GM21717 (cell line): ENCODE results near the gene DNAJB11.
"Not testable (repeated sequence)": the region's sequence is repeated elsewhere in the genome, so short reads cannot be mapped to it uniquely, and the experiment has no call there.

Experiments
- ATAC-seq: cut with Tn5 transposase; IDR thresholded peaks from one replicate; pipeline ENCODE4 v1.9.1; 2021; ENCODE audit warnings: mild to moderate bottlenecking, moderate library complexity; ENCODE audit not compliant: unreplicated experiment

Gene DNAJB11

DNA sequence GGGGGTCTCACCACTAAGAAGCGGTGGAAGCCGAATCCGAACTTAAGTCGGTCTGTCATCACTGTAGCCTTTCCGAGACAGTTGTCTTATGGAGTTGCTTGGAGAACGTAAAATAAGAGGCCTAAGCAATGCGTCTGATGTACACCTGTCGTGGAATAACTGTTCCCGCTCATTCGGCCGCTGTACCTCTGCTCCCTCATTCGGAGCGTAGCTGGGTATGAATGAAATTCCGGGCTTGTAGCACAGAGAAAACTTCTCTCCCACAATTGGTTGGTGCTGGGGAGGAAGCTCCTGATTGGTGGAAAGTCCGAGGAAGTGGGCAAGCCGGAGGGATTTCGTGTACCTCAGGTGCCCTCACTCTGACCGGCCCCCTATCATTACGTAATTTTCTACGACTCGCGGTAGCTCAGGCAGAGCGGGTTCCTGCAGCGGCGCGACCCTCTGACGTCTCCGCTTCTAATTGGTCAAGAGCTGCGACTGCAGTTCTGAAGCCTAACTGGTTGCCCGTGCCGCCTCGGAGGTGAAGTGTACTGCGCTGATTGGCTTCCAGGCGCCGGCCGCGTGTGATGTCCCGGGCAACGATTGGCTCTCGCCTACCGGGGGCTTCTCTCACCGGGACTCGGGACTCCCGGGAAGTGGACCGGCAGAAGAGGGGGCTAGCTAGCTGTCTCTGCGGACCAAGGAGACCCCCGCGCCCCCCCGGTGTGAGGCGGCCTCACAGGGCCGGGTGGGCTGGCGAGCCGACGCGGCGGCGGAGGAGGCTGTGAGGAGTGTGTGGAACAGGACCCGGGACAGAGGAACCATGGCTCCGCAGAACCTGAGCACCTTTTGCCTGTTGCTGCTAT is at the start of gene DNAJB11:
Gene DNAJB11 (plus strand): TSS at position 625 of the 845 bp plus-strand sequence. CDS start 178 bp downstream, at position 803.
- peak; percentile 80 for ATAC-seq

DNA sequence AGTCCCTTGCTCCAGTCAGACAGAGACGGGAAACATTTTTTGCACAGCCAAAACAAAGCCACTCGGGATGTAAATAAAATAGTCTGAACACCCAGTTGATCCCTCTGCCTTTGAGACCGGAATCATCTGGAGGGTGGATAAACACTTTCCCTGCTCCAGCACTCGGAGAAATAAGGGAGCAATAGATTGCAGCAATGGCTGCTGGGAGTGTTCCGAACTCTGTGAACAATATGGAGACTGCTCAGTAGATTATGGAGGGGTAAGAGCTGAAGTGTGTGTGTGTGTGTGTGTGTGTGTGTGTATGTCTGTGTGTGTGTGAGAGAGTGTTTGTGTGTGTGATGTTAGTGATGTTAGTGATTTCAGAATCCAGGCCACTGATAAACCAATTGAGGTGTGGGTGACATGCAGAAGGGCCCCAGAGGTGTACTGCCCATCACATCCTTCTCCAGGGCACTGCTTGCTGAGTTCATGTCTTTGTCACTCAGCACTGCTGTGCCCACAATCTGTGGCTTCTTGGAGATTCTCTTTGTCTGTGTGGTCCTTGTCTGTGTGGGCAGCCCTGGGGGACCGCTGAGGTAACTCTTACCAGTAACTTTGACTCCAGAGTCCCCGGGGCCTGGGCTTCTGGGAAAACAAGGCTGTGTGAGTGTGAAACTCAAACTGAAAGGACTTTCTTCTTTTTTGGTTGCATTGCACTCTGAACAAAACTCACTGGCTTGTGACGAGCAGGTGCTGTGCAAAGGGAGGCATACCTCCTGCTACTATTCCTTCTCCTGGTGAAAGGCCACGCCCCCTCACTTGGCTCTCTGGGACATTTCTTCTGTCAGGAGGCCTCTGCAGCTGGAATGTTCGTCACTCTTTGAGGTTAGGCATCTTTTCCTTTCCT is 49.3 kb upstream of the DNAJB11 start:
- ATAC-seq: peak; percentile 59

DNA sequence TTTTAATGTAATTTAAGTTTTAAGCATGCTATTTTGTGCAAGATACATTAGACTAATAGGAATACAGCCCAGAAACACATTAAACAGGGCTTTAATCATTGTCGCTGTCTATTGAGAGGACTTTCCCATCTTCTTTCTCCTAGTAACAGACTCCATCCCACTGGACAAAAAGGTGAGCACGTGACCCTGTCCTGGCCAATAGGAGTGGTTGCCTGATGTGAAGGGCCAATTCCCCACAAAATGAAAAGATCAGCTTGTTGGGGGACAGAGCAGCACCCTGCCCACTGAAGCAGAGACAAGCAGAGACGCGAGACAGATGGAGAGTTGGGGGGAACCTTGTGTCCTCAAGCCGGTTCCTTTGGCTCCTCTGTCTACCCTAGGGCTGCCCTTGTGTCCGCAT is 47.5 kb upstream of the DNAJB11 start:
- ATAC-seq: no peak

DNA sequence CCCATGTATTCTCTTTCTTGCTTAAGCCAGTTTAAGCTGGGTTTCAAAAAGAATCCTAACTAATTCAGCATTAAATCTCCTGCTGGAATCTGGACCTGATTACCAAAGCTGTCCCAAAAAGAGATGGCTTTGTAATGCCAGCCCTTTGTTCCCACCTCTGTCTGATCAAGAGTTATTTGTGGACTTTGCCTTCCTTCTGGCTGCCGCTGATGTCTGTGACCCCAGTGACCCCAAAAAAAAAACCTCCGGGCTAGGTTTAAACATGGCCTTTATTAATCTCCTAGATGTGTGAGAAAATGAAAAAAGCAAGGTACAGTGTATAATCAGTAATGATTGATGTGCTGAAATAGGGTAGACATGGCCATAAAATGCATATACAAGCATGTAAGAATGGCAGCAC is 47.1 kb upstream of the DNAJB11 start:
- ATAC-seq: no peak

- no peak for ATAC-seq
Measured at GRCh38 chr3:186524616-186525015, 45.9 kb upstream of the DNAJB11 start.

DNA sequence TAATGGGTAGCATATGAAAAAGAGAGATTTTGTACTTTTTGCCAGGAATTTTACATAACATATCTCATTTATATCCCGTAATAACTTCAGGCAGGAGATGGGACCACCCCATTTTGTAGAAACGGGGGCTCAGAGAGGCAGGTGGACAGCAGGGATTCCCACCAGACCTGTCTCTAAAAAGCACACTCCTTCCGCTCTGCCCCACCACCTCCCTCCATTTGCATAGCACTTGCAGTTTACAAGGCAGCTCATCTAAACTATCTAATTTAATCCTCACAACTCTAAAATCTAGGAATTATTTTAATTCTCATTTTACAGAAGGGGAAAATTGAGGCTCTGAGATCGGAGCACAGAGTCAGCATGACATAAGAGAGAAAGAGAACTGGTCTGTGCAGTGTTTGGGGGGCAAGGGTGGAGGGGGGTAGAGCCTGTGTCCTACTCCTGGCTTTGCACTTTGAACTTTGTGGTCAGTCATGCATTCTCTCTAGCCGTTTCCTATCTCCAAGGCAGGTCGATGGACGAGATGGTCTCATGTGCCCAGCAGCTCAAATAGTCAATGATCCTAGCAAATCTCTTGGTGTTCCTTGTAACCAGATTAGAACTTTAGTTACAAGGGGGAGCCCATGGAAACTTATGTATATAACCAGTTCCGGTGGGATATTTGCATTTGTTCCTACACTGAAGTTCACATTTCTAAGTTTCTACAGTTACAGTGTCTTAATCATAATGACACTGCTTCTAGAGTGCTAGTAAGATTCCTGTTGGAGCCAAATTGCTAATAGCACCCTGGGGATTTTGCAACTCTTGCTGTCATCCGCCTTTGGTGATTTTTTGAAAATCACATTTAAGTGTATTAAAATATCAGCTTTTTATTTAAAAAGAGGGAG is 44.9 kb upstream of the DNAJB11 start:
- ATAC-seq: peak; percentile 25

DNA sequence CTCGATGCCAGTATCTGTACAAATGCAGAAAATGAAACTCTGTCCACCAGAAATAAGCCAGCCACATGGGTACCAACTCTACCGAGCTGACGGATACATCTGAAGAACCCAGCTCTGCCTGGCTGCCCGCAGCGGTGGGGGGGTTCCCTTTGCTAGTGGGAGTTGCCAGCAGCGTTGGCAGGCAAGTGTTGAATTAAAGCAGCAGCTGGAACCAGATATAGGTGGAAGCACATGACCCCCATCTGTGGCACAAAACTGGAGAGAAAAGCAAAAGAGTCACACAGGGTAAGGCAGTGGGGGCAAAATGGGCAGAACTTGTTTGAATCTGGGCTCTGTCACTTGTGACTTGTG is 44.3 kb upstream of the DNAJB11 start:
- ATAC-seq: peak; percentile 34

DNA sequence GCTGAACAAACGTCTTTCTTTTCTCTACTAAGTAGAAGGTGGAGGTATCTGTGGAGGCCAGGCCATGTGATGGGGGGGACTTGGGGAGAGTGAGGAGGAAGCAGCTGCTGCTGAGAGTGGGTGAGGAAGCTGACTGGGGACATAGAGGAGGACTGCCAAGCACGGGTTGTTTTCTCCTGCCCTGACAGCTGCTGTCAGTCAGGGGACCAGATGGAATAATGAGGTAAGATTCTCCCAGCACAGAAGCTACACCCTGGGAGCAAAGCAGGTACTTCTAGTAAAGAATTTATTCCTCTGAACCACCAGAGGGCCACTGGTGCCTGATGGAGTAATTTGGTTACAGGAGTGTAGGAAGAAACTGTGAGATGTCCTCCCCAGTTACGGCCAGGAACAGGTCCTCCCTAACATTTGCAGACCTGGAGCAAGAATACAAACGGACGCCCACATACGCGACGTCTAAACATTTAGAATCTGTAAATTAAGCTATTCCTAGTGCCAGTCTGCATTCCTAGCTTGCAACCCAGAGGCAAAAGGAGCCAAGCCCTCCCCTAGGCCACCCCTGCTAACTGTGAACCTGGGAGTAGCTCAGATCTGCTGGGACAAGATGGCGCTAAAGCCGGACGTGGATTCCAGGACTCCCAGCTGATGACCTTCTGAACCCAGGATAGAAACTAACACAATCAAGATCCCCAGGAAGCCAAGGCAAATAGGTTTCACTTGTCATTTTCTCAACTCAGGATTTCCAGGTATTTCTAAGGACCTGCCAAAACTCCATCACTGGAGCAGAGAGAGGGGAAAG is 41.1 kb upstream of the DNAJB11 start:
- no peak for ATAC-seq

- ATAC-seq: no peak
Measured at GRCh38 chr3:186530415-186530814, 40.1 kb upstream of the DNAJB11 start.

DNA sequence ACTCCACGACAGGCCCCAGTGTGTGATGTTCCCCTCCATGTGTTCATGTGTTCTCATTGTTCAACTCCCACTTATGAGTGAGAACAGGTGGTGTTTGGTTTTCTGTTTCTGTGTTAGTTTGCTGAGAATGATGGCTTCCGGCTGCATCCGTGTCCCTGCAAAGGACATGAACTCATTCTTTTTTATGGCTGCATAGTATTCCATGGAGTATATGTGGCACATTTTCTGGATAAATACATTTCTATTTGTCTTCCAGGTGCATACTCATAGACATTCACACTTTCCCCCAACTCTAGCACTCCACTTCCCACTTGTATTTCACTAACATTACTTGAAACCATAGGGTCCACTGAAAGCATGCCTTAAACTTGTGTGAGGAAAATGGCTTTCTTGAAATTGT is 38.8 kb upstream of the DNAJB11 start:
- not testable (repeated sequence) for ATAC-seq

- peak; percentile 51 for ATAC-seq
Measured at GRCh38 chr3:186532598-186533072, 37.9 kb upstream of the DNAJB11 start.

GRCh38 chr3:186534113-186534669 is 36.3 kb upstream of the DNAJB11 start:
- peak; percentile 78 for ATAC-seq

DNA sequence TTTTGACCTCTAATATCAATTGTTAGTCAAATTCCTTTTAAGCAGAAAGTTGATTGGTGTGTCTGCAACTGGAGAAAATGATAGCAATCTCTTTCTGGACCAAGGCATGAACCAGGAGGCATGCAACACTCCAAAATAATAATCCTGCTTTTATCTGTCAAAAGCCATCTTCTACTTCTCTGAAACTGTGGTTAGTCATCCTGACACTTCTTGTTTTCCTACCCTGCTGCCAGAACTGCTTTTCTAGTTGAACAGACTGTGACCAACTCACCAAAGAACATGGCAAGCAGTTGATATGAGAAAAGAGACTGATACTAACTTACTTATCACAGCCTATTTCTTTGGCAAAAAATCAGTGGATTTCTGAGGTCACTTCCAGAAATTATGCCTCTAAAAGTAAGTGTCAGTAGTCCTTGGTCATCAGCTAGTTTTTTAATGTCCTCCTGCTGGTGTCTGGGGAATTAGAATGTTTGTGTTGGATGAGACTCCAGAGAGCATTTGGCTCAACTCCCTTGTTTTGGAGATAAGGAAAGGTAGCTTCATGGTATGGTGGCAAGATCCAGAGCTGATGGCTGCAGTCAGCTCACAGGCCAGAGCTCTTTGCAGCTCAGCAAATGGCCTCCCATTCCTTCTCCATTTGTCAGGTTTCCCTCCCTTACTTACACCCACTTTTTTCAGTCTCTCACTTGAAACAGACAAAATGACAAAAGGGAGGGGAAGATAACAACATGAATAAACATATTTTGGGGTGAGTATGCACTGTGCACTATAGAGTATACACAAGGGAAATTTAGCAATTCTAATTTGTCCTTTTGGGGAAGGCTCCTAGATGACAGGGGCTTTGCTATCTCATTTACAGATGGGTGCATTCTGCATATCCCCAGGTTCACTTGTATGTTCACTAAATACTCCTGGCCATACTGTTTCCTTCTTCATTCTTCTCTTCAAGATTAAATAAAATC is 33.4 kb upstream of the DNAJB11 start:
- ATAC-seq: no peak

GRCh38 chr3:186538779-186539178 is 31.7 kb upstream of the DNAJB11 start:
- ATAC-seq: no peak

DNA sequence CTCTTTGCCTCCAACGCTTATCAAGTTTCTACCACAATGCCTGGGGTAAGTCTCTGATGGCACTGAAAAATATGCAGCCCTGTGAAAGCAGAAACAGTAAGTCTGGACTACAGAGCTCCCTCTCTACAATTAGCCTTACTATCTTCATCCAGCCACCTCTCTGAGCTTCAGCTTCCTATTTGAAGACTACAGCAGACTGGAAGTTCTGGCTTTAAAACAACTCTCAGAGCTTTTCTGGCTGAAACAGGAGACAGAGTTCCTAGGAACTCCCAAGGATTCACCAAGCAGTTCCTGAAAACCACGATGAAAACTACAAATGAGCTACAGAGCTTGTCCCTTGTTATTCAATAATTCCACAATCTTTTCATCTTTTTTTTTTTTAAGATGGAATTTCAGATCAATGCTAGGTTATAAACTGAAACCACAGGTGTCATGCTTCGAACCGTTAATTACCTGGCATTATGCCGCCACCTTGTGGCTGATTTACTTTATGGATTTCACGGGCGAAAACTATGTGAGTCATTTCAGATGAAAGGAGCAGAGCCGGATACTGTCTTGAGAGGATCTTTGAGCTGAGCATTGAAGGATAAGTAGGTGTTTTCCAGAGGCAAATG is 30.2 kb upstream of the DNAJB11 start:
- peak; percentile 60 for ATAC-seq

DNA sequence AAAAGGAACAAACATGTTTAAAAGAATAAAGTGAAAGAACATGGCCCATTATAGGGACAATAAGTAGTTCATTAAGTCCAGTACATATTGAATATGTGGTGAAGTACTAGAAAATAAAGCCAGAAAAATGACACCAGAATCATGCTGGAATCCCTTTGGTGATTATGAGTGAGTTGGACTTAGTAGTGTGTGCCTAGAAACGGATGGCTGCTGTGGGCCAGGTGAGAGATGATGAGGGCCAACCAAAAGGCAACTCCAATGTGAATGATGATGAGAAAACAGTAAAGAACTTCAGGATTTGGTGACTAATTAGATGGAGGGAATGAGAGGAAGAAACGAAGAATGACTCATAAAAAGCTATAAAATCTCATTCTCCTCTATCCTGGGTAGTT is 29.7 kb upstream of the DNAJB11 start:
- ATAC-seq: no peak

GRCh38 chr3:186544281-186544680 is 26.2 kb upstream of the DNAJB11 start, which contains the start of gene CRYGS:
CRYGS (minus strand) TSS chr3:186544380; CDS start chr3:186544326, 54 bp downstream.
- ATAC-seq: no peak

DNA sequence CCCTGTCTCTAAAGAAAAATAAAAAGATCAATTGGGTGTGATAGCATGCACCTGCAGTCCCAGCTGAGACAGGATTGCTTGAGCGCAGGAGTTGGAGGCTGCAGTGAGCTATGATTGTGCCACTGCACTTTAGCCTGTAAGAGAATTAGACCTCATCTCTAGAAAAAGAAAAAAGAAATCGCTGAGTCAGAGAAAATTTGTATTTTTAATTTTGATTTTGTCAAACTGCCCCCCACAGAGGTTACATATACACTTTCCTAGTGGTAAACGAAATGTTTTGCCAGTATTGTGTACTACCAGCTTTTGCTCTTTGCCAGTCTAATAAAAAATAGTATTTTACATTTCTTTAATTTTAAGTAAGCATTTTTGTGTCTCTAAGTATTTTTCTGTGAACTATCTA is 21.0 kb upstream of the DNAJB11 start:
- no peak for ATAC-seq
